Esophagus muscularis mucosa (tissue), 4 donors: Measurements from ENCODE around the gene ARHGAP15. TPM values are rescaled to one million over a fixed set of nuclear protein-coding genes. Genes with fewer than 3 reads are reported as not detected.

ENCODE experiments used
- DNase-seq: peaks from one replicate; pipeline ENCODE4 v3.0.0-alpha.2; 2017; ENCODE audit errors: extremely low spot score
- H3K27ac ChIP-seq, 4 donors: fragments of 200-600 bp; sonication (generic); replicated peaks in 1 of 4; 1 replicate in 3 of 4; 2 replicates in 1 of 4; pipeline ENCODE4 v1.5.1; 2016 to 2019; ENCODE audit warnings: mild to moderate bottlenecking in 1 of 4
- H3K27me3 ChIP-seq, 4 donors: fragments of 200-600 bp; sonication (generic); one replicate each; pipeline versions ENCODE4 v1.5.1 to v1.6.0; 2016 to 2019
- H3K36me3 ChIP-seq, 4 donors: fragments of 200-600 bp; sonication (generic); one replicate each; pipeline ENCODE4 v1.5.1; 2016 to 2019
- H3K4me1 ChIP-seq, 4 donors: fragments of 200-600 bp; sonication (generic); one replicate each; pipeline ENCODE4 v1.5.1; 2016 to 2019
- H3K4me3 ChIP-seq, 4 donors: fragments of 200-600 bp; sonication (generic); 1 replicate in 2 of 4; 2 replicates in 2 of 4; pipeline ENCODE4 v1.5.1; 2016 to 2019; ENCODE audit warnings: mild to moderate bottlenecking in 4 of 4, moderate library complexity in 1 of 4
- H3K9me3 ChIP-seq, 4 donors: fragments of 200-600 bp; sonication (generic); 1 replicate in 3 of 4; 2 replicates in 1 of 4; pipeline ENCODE4 v1.5.1; 2016 to 2019
- CTCF ChIP-seq, 3 experiments: fragments of 200-600 bp in 2 of 3; fragments of 450-650 bp in 1 of 3; sonication (generic) in 2 of 3; IDR thresholded peaks; one replicate each; pipeline ENCODE4 v1.5.1; 2017 to 2019; ENCODE audit warnings: antibody characterized with exemption in 3 of 3, mild to moderate bottlenecking in 2 of 3, moderate library complexity in 1 of 3
- EP300 ChIP-seq: sonication (generic); formaldehyde crosslinking; IDR thresholded peaks from one replicate; pipeline ENCODE4 v1.6.1; 2017; ENCODE audit warnings: antibody characterized with exemption
- POLR2A ChIP-seq: fragments of 450-650 bp; IDR thresholded peaks from one replicate; pipeline ENCODE4 v1.6.1; 2017; ENCODE audit warnings: antibody characterized with exemption, moderate library complexity, mild to moderate bottlenecking, low read depth
- POLR2AphosphoS5 ChIP-seq, 2 donors: sonication (generic); formaldehyde crosslinking; IDR thresholded peaks; one replicate each; pipeline ENCODE4 v1.6.1; 2017; ENCODE audit warnings: antibody characterized with exemption in 2 of 2
- WGBS: methylation state at CpG from one replicate; pipeline ENCODE4 v1.1.5; 2018; 5-methylcytosine and 5-hydroxymethylcytosine counted together
- intact Hi-C: fragments of 100-400 bp; cut with DNase I; formaldehyde crosslinking; loops from one replicate; pipeline ENCODE4 v1.15.1; 2023
- total RNA-seq, 4 donors: library from RNA; depleted of rRNA; stranded (reverse); fragments of >200 nt; gene quantifications; one replicate each; pipeline versions ENCODE4 v1.1.0 to v1.2.1, GENCODE V29; 2016

Gene ARHGAP15
- total RNA-seq, 4 donors from 2014 or later = 5.4 to 13.3 (median 7.1) TPM

GRCh38 chr2:143691121-143691520, 561.9 kb downstream of the ARHGAP15 start:
- Histone ChIP-seq H3K27me3 (no peaks in the 10 kb centered on the region), H3K36me3 (no peaks in the 10 kb centered on the region), H3K4me3 (no peak overlapping the region), H3K27ac (no peak overlapping the region), H3K9me3 (no peaks in the 10 kb centered on the region), H3K4me1 (no peaks in the 10 kb centered on the region)
- no peak for DNase-seq
- intact Hi-C loops = no loop called here
- TF ChIP-seq POLR2A = no peak
- TF ChIP-seq POLR2AphosphoS5 (IDR thresholded peaks at IDR 0.05) = no peak
- no peak for TF ChIP-seq CTCF (IDR thresholded peaks at IDR 0.05)
- no peak for TF ChIP-seq EP300
- WGBS = 98% methylated on average over 4 of the region's 4 CpGs

GRCh38 chr2:143692162-143692561, 562.9 kb downstream of the ARHGAP15 start:
- H3K27ac ChIP-seq = no peak overlapping the region
- H3K36me3 ChIP-seq = no peaks in the 10 kb centered on the region
- no peak for TF ChIP-seq CTCF (IDR thresholded peaks at IDR 0.05)
- TF ChIP-seq POLR2A = no peak
- TF ChIP-seq POLR2AphosphoS5 (IDR thresholded peaks at IDR 0.05) = no peak
- TF ChIP-seq EP300 = no peak
- H3K27me3 ChIP-seq = no peaks in the 10 kb centered on the region
- H3K4me1 ChIP-seq = no peaks in the 10 kb centered on the region
- no peak for DNase-seq
- WGBS = 91% methylated on average over 5 of the region's 5 CpGs
- H3K9me3 ChIP-seq = no peaks in the 10 kb centered on the region
- no peak overlapping the region for H3K4me3 ChIP-seq
- intact Hi-C loops = no loop called here

- Histone ChIP-seq H3K36me3 (no peaks in the 10 kb centered on the region), H3K9me3 (no peaks in the 10 kb centered on the region), H3K4me3 (no peak overlapping the region), H3K27ac (no peak overlapping the region), H3K4me1 (no peaks in the 10 kb centered on the region), H3K27me3 (no peaks in the 10 kb centered on the region)
- 54% methylated on average over 5 of the region's 5 CpGs for WGBS
- TF ChIP-seq POLR2AphosphoS5 (IDR thresholded peaks at IDR 0.05) (no peak), CTCF (IDR thresholded peaks at IDR 0.05) (no peak), POLR2A (no peak), EP300 (no peak)
- no peak for DNase-seq
- intact Hi-C loops = no loop called here
These were observed 563.7 kb downstream of the ARHGAP15 start for GRCh38 chr2:143692967-143693366.

GRCh38 chr2:143694335-143694734, 565.1 kb downstream of the ARHGAP15 start:
- H3K36me3 ChIP-seq = no peaks in the 10 kb centered on the region
- no peak for DNase-seq
- intact Hi-C loops = no loop called here
- TF ChIP-seq EP300 (no peak), POLR2A (no peak), POLR2AphosphoS5 (IDR thresholded peaks at IDR 0.05) (no peak), CTCF (IDR thresholded peaks at IDR 0.05) (no peak)
- H3K27ac ChIP-seq = no peak overlapping the region
- H3K27me3 ChIP-seq = no peaks in the 10 kb centered on the region
- H3K4me1 ChIP-seq = no peaks in the 10 kb centered on the region
- WGBS = 60% methylated on average over 3 of the region's 3 CpGs
- no peaks in the 10 kb centered on the region for H3K9me3 ChIP-seq
- H3K4me3 ChIP-seq = no peak overlapping the region

GRCh38 chr2:143696651-143697050, 567.4 kb downstream of the ARHGAP15 start:
- no peak for TF ChIP-seq EP300
- no peak for TF ChIP-seq POLR2A
- no peak for TF ChIP-seq POLR2AphosphoS5 (IDR thresholded peaks at IDR 0.05)
- TF ChIP-seq CTCF (IDR thresholded peaks at IDR 0.05) = no peak
- H3K27ac ChIP-seq = no peak overlapping the region
- intact Hi-C loops = no loop called here

More at GRCh38 chr2:143696651-143697050, 567.4 kb downstream of the ARHGAP15 start:
- DNase-seq = no peak
- Histone ChIP-seq H3K4me3 (no peak overlapping the region), H3K9me3 (no peaks in the 10 kb centered on the region), H3K4me1 (no peaks in the 10 kb centered on the region), H3K27me3 (no peaks in the 10 kb centered on the region), H3K36me3 (no peaks in the 10 kb centered on the region)
